Amniotic epithelial cell (primary cell): ENCODE data around the gene ADGRG3.
A peak's percentile ranks its signal among the peaks of the same experiment; 100 is the strongest.

Experiments
- DNase-seq: peaks from one replicate; pipeline ENCODE4 v3.0.0-alpha.2; 2010; ENCODE audit warnings: low read depth

Gene ADGRG3

DNA sequence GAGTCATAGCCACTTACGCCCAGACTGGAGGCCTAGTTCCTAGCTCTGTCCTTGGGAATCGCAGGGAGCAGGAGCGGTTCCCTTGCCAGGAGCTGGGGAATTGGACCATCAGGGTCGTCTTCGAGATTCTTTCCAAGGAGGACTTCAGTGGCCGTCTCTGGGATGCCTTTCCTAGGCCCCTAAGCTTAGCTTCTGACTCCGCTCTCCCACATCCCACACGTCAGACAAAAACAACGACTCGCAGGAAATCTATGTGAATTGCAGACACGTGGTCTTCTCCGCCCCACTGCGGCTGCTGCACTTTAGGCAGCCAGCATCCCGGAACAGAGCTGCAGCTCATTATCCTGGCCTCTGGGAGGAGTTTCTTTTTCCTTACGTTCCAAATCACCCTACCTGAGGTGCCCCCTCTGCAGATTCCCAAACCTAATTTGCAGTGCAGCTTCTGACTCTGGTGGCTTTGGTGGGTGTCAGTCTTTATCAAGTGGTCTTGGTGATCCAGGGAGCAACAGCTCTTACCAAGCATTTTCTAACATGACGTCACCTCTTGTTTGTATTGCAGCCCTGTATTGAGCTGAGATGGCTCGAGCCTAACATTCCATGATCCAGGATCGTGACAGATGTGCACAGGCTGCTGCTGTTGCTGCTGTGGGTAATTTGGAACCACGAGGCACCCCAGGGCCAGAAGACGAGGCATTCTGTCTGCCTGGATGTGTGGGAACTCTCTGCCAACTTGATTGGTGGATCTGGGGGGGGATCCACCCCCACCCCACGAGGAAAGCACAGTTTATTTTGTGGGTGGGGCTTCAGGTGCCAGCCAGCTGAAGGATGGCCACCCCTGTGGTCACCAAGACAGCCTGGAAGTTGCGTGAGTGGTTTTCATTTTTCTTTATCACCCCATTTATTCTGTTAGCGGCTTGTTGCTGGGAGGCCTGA, 68.6 kb downstream of the ADGRG3 start:
- DNase-seq: peak; percentile 87

DNA sequence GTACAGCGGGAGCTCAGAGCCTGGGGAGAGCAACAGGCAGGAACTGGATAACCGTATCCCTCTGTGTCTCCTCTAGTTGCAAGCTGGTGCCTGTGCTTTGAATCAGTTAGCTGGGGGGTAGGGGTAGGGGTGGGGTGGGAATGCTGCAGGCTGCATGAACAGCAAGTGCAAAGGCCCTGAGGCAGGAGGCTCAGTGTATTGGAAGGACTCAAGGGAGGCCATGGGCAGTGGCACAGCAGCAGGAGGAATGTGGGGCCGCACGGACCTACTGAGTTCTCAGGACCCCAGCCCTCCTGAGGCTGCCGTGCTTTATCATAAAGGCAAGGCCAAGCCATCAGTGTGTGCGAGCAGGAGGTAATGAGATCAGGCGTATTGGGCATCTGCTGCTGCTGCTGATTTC, 70.7 kb downstream of the ADGRG3 start:
- DNase-seq: no peak
